A549 (cell line): ENCODE data around the gene C1QTNF4.

Experiments used
- CBX8 ChIP-seq: fragments of 200-600 bp; sonication (generic); IDR thresholded peaks from 2 replicates; pipeline ENCODE4 v1.6.1; 2016
- CEBPB ChIP-seq, 2 experiments: fragments of >200 bp in 1 of 2; sonication (Bioruptor Twin) in 1 of 2; formaldehyde crosslinking in 1 of 2; IDR thresholded peaks; 2 replicates each; pipeline ENCODE4 v1.6.1; 2012 to 2016
- CTCF ChIP-seq: fragments of >200 bp; sonication (Bioruptor Twin); formaldehyde crosslinking; IDR thresholded peaks from 3 replicates; pipeline ENCODE4 v1.5.1; 2016
- EP300 ChIP-seq, 2 experiments: fragments of >200 bp; sonication (Bioruptor Twin); formaldehyde crosslinking; IDR thresholded peaks; 2 replicates in 1 of 2; 3 replicates in 1 of 2; pipeline ENCODE4 v1.6.1; 2016 to 2017
- HDAC2 ChIP-seq: fragments of 200-600 bp; sonication (generic); IDR thresholded peaks from 2 replicates; pipeline ENCODE4 v1.6.1; 2016
- HMGXB4 ChIP-seq: fragments of 250-450 bp; sonication (Bioruptor Pico); IDR thresholded peaks from 2 replicates; pipeline ENCODE4 v1.5.0; 2021; ENCODE audit warnings: mild to moderate bottlenecking, moderate library complexity, borderline replicate concordance
- HOXB5 ChIP-seq: fragments of 250-450 bp; sonication (Bioruptor Pico); IDR thresholded peaks from 2 replicates; pipeline ENCODE4 v1.5.0; 2020; ENCODE audit warnings: mild to moderate bottlenecking, moderate library complexity
- POLR2A ChIP-seq: IDR thresholded peaks from 2 replicates; pipeline ENCODE4 v1.6.1; 2012; ENCODE audit warnings: mild to moderate bottlenecking, low read length
- RFX5 ChIP-seq: fragments of 450-650 bp; IDR thresholded peaks from 2 replicates; pipeline ENCODE4 v1.7.1; 2014; ENCODE audit warnings: antibody characterized with exemption, mild to moderate bottlenecking, moderate library complexity
- RNF2 ChIP-seq: fragments of 200-600 bp; sonication (generic); IDR thresholded peaks from 2 replicates; pipeline ENCODE4 v1.6.1; 2016; ENCODE audit warnings: low read depth, mild to moderate bottlenecking, antibody characterized with exemption, moderate library complexity, borderline replicate concordance

- no peak for TF ChIP-seq CTCF
- no peak for TF ChIP-seq POLR2A
- no peak for TF ChIP-seq EP300 (IDR thresholded peaks at IDR 0.05)
- TF ChIP-seq CBX8: no peak
- no peak for TF ChIP-seq CEBPB (IDR thresholded peaks at IDR 0.05)
- no peak for TF ChIP-seq HMGXB4 (CRISPR knock-in tag)
- no peak for TF ChIP-seq HOXB5 (CRISPR knock-in tag)
- no peak for TF ChIP-seq RNF2
- no peak for TF ChIP-seq RFX5
- TF ChIP-seq HDAC2: no peak
These were observed 29.3 kb downstream of the C1QTNF4 start for GRCh38 chr11:47564933-47565339.
